Gastrocnemius medialis (tissue), 4 donors: ENCODE results near the gene SNAPC4. TPM values are rescaled to one million over a fixed set of nuclear protein-coding genes. Genes with fewer than 3 reads are reported as not detected.

Source experiments
- ATAC-seq, 2 donors: fragments of 150-250 bp; one replicate each; pipeline ENCODE4 v1.9.1; 2016
- DNase-seq, 2 donors: peaks; one replicate each; pipeline ENCODE4 v3.0.0-alpha.2; 2019
- H3K27ac ChIP-seq, 4 donors: fragments of 200-600 bp; sonication (generic); 1 replicate in 1 of 4; 2 replicates in 3 of 4; pipeline ENCODE4 v1.5.1; 2016 to 2018; ENCODE audit warnings: mild to moderate bottlenecking in 2 of 4, moderate library complexity in 1 of 4
- H3K27me3 ChIP-seq, 3 donors: fragments of 200-600 bp; sonication (generic) in 2 of 3; 1 replicate in 1 of 3; 2 replicates in 2 of 3; pipeline versions ENCODE4 v1.5.1 to v1.6.0; 2016 to 2019; ENCODE audit warnings: mild to moderate bottlenecking in 1 of 3, moderate library complexity in 1 of 3
- H3K36me3 ChIP-seq, 2 donors: fragments of 200-600 bp; sonication (generic) in 1 of 2; one replicate each; pipeline ENCODE4 v1.5.1; 2017 to 2018
- H3K4me1 ChIP-seq, 2 donors: fragments of 200-600 bp; sonication (generic) in 1 of 2; one replicate each; pipeline ENCODE4 v1.5.1; 2016 to 2017; ENCODE audit warnings: mild to moderate bottlenecking in 2 of 2
- H3K4me3 ChIP-seq, 4 donors: fragments of 200-600 bp; sonication (generic) in 3 of 4; 1 replicate in 1 of 4; 2 replicates in 3 of 4; pipeline ENCODE4 v1.5.1; 2016 to 2019; ENCODE audit warnings: mild to moderate bottlenecking in 2 of 4
- H3K9me3 ChIP-seq, 3 donors: fragments of 200-600 bp; sonication (generic) in 2 of 3; 1 replicate in 1 of 3; 2 replicates in 2 of 3; pipeline ENCODE4 v1.5.1; 2016 to 2019
- POLR2A ChIP-seq, 2 donors: fragments of 450-650 bp; IDR thresholded peaks; one replicate each; pipeline ENCODE4 v1.6.1; 2017; ENCODE audit warnings: antibody characterized with exemption in 2 of 2, mild to moderate bottlenecking in 2 of 2, moderate library complexity in 2 of 2
- in situ Hi-C, 4 donors: fragments of 200-750 bp; cut with MboI; loops; one replicate each; pipeline versions ENCODE4 v1.15.0 to v1.8.0; 2017; ENCODE audit warnings: low sequenced_read_pairs in 4 of 4
- intact Hi-C: fragments of 100-400 bp; cut with DNase I; formaldehyde crosslinking; loops from one replicate; pipeline ENCODE4 v1.15.1; 2023; ENCODE audit warnings: low total_unique reads
- total RNA-seq, 4 donors: library from RNA; depleted of rRNA; stranded (reverse); fragments of >200 nt; gene quantifications; one replicate each; pipeline versions ENCODE4 v1.1.0 to v1.2.3, GENCODE V29; 2016
- TF ChIP-seq, protein P1 (sequence below), 5 experiments: fragments of 450-650 bp in 3 of 5; fragments of 200-600 bp in 2 of 5; sonication (generic) in 2 of 5; IDR thresholded peaks in 4 of 5; conservative IDR thresholded peaks in 1 of 5; 1 replicate in 4 of 5; 2 replicates in 1 of 5; pipeline ENCODE4 v1.5.1; 2016 to 2019; ENCODE audit warnings: antibody characterized with exemption in 5 of 5, mild to moderate bottlenecking in 3 of 5, moderate library complexity in 3 of 5

Gene SNAPC4
- total RNA-seq, 4 donors from 2014 or later: 2.3 to 6.0 (median 3.9) TPM

- H3K4me1 ChIP-seq: no peaks in the 10 kb centered on the region
- no peak for ATAC-seq
- H3K36me3 ChIP-seq: peaks cover 0 to 100% of the 10 kb centered on the region in 2 donors
- no peak for DNase-seq
- in situ Hi-C loops (no loop called here), intact Hi-C loops (no loop called here)
- H3K27me3 ChIP-seq: no peaks in the 10 kb centered on the region
- H3K27ac ChIP-seq: no peak overlapping the region
- H3K9me3 ChIP-seq: no peaks in the 10 kb centered on the region
- no peak for TF ChIP-seq POLR2A (IDR thresholded peaks at IDR 0.05)
- TF ChIP-seq, protein P1, sequence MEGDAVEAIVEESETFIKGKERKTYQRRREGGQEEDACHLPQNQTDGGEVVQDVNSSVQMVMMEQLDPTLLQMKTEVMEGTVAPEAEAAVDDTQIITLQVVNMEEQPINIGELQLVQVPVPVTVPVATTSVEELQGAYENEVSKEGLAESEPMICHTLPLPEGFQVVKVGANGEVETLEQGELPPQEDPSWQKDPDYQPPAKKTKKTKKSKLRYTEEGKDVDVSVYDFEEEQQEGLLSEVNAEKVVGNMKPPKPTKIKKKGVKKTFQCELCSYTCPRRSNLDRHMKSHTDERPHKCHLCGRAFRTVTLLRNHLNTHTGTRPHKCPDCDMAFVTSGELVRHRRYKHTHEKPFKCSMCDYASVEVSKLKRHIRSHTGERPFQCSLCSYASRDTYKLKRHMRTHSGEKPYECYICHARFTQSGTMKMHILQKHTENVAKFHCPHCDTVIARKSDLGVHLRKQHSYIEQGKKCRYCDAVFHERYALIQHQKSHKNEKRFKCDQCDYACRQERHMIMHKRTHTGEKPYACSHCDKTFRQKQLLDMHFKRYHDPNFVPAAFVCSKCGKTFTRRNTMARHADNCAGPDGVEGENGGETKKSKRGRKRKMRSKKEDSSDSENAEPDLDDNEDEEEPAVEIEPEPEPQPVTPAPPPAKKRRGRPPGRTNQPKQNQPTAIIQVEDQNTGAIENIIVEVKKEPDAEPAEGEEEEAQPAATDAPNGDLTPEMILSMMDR (IDR thresholded peaks at IDR 0.05 in 4 of 5, conservative IDR thresholded peaks at IDR 0.05 in 1 of 5): no peak
- no peak overlapping the region for H3K4me3 ChIP-seq
Observed at GRCh38 chr9:136419092-136419420, 19.1 kb upstream of the SNAPC4 start.

DNA sequence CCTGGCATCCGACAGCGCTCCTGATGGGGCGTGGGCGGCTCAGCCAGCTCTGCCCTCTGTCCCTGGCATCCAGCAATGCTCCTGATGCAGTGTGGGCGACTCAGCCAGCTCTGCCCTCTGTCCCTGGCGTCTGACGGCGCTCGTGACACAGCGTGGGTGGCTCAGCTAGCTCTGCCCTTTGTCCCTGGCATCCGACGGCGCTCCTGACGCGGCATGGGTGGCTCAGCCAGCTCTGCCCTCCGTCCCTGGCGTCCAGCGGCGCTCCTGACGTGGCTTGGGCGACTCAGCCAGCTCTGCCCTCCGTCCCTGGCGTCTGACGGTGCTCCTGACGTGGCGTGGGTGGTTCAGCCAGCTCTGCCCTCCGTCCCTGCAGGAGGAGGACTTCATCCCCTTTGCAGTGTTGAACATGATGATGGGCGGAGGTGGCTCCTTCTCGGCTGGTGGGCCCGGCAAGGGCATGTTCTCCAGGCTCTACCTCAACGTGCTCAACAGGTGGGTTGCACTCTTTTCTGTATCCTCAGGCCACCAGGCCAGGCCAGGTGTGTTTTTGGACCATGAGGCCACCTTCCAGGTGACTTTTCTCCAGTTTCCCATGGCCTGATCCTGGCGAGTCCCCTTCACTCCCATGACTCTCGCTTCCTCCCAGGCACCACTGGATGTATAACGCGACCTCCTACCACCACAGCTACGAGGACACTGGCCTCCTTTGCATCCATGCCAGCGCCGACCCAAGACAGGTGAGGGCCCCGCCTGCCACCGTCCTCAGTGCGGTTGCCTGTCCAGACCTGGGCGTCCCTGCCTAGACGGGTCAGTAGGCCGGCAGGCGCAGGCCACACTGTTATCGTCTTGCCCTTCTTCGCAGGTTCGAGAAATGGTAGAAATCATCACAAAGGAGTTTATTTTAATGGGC is 18.5 kb upstream of the SNAPC4 start:
- Histone ChIP-seq H3K36me3 (peaks cover 0 to 100% of the 10 kb centered on the region in 2 donors), H3K4me3 (no peak overlapping the region), H3K27me3 (no peaks in the 10 kb centered on the region), H3K9me3 (no peaks in the 10 kb centered on the region), H3K4me1 (no peaks in the 10 kb centered on the region), H3K27ac (no peak overlapping the region)
- in situ Hi-C loops: no loop called here
- intact Hi-C loops: no loop called here
- TF ChIP-seq, protein P1 (IDR thresholded peaks at IDR 0.05 in 4 of 5, conservative IDR thresholded peaks at IDR 0.05 in 1 of 5): no peak
- no peak for DNase-seq
- ATAC-seq: no peak

- Histone ChIP-seq H3K4me3 (no peak overlapping the region), H3K9me3 (no peaks in the 10 kb centered on the region), H3K27ac (no peak overlapping the region), H3K36me3 (peaks cover 0 to 100% of the 10 kb centered on the region in 2 donors), H3K4me1 (peaks cover 1 to 2% of the 10 kb centered on the region in 2 donors), H3K27me3 (no peaks in the 10 kb centered on the region)
- ATAC-seq (no peak), DNase-seq (no peak)
- in situ Hi-C loops: no loop called here
- TF ChIP-seq POLR2A (IDR thresholded peaks at IDR 0.05): no peak
- TF ChIP-seq, protein P1 (IDR thresholded peaks at IDR 0.05 in 4 of 5, conservative IDR thresholded peaks at IDR 0.05 in 1 of 5): no peak
- intact Hi-C loops: no loop called here
Observed at GRCh38 chr9:136416914-136417313, 16.9 kb upstream of the SNAPC4 start.

DNA sequence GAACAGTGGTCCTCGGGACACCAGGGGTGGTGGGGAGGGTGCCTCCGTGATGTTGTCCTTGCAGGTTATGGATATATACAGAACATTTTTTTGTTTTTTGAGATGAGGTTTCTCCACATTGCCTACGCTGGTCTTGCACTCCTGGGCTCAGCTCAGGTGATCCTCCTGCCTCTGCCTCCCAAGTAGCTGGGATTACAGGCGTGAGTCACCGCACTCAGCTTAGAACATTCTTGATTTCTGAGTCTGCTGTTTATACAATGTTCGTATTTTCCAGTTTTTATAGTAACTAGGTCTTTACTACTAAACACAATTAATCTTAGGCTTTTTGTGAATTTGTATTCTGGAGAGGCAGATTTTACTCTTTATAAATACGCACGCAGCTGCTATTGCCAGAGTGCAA is 16.5 kb upstream of the SNAPC4 start:
- ATAC-seq (no peak), DNase-seq (no peak)
- in situ Hi-C loops (no loop called here), intact Hi-C loops (no loop called here)
- Histone ChIP-seq H3K27ac (no peak overlapping the region), H3K4me1 (peaks cover 6 to 7% of the 10 kb centered on the region in 2 donors), H3K36me3 (peaks cover 0 to 97% of the 10 kb centered on the region in 2 donors), H3K27me3 (no peaks in the 10 kb centered on the region), H3K9me3 (no peaks in the 10 kb centered on the region), H3K4me3 (no peak overlapping the region)
- TF ChIP-seq, protein P1 (IDR thresholded peaks at IDR 0.05 in 4 of 5, conservative IDR thresholded peaks at IDR 0.05 in 1 of 5): no peak
- TF ChIP-seq POLR2A (IDR thresholded peaks at IDR 0.05): no peak
